Measurements from ENCODE around the gene ABLIM2. TPM values are rescaled to one million over a fixed set of nuclear protein-coding genes. Genes with fewer than 3 reads are reported as not detected.
A peak's percentile ranks its signal among the peaks of the same experiment; 100 is the strongest.

Gene ABLIM2
- total and polyA plus RNA-seq, 2 of the 13 experiments (the other 11 are each of a cell fraction or from before 2014, with no cell fraction given): 0.20 to 0.37 TPM

- ChIA-PET CTCF (ENCODE audit: low intra/inter-chr PET ratio, low total read pairs) (no interaction called here), POLR2A (no interaction called here)
- in situ Hi-C loops (cut with HindIII; ENCODE audit: extremely low pct_ligation_motif_present, low pct_unique_long_range_greater_than_20kb): no loop called here
- Histone ChIP-seq H3K9me3 (ENCODE audit: low read length) (no peaks in the 10 kb centered on the region), H3K4me1 (ENCODE audit: insufficient read depth, low read length) (peaks cover 7% of the 10 kb centered on the region; the same call in 1 of the 2 replicates), H3K27me3 (ENCODE audit: control insufficient read depth in 1 of 2, insufficient read depth in 2 of 2, low read length in 2 of 2) (peaks cover 5 to 39% of the 10 kb centered on the region in 2 experiments; a peak in 4 of 5 replicates), H4K20me1 (ENCODE audit: insufficient read depth, low read length) (no peaks in the 10 kb centered on the region), H3K4me3 (replicated peaks in 1 of 3; ENCODE audit: insufficient read depth in 1 of 3, low read depth in 2 of 3, low read length in 3 of 3) (no peak overlapping the region), H2AFZ (ENCODE audit: low read length) (no peak overlapping the region), H3K79me2 (ENCODE audit: insufficient read depth, low read length) (no peaks in the 10 kb centered on the region), H3K4me2 (ENCODE audit: low read depth, low read length) (no peak overlapping the region), H3K9ac (ENCODE audit: insufficient read depth, low read depth, low read length) (no peak overlapping the region), H3K36me3 (replicated peaks in 1 of 2; ENCODE audit: control insufficient read depth in 1 of 2, insufficient read depth in 2 of 2, low read length in 2 of 2) (no peaks in the 10 kb centered on the region), H3K27ac (ENCODE audit: extremely low read length, insufficient read depth, low read length) (no peak overlapping the region)
- WGBS (ENCODE audit: low lambda C conversion rate): 0% methylated on average over 1 of the region's 6 CpGs
- TF ChIP-seq ZNF768 (CRISPR knock-in tag; IDR thresholded peaks at IDR 0.05): peak; percentile 48; the same call in 1 of the 2 replicates
- no peak for TF ChIP-seq ZNF124 (CRISPR knock-in tag; IDR thresholded peaks at IDR 0.05)
- no peak for TF ChIP-seq CBFB (CRISPR knock-in tag; IDR thresholded peaks at IDR 0.05)
- no peak for FAIRE-seq
- no peak for DNase-seq (ENCODE audit: low spot score)
- intact Hi-C loops (cut with micrococcal nuclease; ENCODE audit: unreplicated experiment): no loop called here
- no peak for ATAC-seq
- BruUV-seq (replicated peaks): no TSS peak
These were observed 162.7 kb downstream of the ABLIM2 start for GRCh38 chr4:7995866-7996265.

- Histone ChIP-seq H3K4me2 (ENCODE audit: low read depth, low read length) (no peak overlapping the region), H3K27me3 (ENCODE audit: control insufficient read depth in 1 of 2, insufficient read depth in 2 of 2, low read length in 2 of 2) (peaks cover 5 to 35% of the 10 kb centered on the region in 2 experiments; a peak in 4 of 5 replicates), H2AFZ (ENCODE audit: low read length) (no peak overlapping the region), H4K20me1 (ENCODE audit: insufficient read depth, low read length) (no peaks in the 10 kb centered on the region), H3K9ac (ENCODE audit: insufficient read depth, low read depth, low read length) (no peak overlapping the region), H3K9me3 (ENCODE audit: low read length) (no peaks in the 10 kb centered on the region), H3K36me3 (replicated peaks in 1 of 2; ENCODE audit: control insufficient read depth in 1 of 2, insufficient read depth in 2 of 2, low read length in 2 of 2) (no peaks in the 10 kb centered on the region), H3K4me3 (replicated peaks in 1 of 3; ENCODE audit: insufficient read depth in 1 of 3, low read depth in 2 of 3, low read length in 3 of 3) (no peak overlapping the region), H3K4me1 (ENCODE audit: insufficient read depth, low read length) (peaks cover 6% of the 10 kb centered on the region; the same call in 1 of the 2 replicates), H3K27ac (ENCODE audit: extremely low read length, insufficient read depth, low read length) (no peak overlapping the region), H3K79me2 (ENCODE audit: insufficient read depth, low read length) (no peaks in the 10 kb centered on the region)
- DNase-seq (ENCODE audit: low spot score) (no peak), ATAC-seq (no peak; the same call in 2 of the 3 replicates), FAIRE-seq (no peak)
- intact Hi-C loops (cut with micrococcal nuclease; ENCODE audit: unreplicated experiment): no loop called here
- CTCF ChIA-PET (ENCODE audit: low intra/inter-chr PET ratio, low total read pairs): no interaction called here
- in situ Hi-C loops (cut with HindIII; ENCODE audit: extremely low pct_ligation_motif_present, low pct_unique_long_range_greater_than_20kb): no loop called here
- POLR2A ChIA-PET: no interaction called here
- no TSS peak for BruUV-seq (replicated peaks)
- 42% methylated on average over 2 of the region's 7 CpGs for WGBS (ENCODE audit: low lambda C conversion rate)
- TF ChIP-seq, protein P1, sequence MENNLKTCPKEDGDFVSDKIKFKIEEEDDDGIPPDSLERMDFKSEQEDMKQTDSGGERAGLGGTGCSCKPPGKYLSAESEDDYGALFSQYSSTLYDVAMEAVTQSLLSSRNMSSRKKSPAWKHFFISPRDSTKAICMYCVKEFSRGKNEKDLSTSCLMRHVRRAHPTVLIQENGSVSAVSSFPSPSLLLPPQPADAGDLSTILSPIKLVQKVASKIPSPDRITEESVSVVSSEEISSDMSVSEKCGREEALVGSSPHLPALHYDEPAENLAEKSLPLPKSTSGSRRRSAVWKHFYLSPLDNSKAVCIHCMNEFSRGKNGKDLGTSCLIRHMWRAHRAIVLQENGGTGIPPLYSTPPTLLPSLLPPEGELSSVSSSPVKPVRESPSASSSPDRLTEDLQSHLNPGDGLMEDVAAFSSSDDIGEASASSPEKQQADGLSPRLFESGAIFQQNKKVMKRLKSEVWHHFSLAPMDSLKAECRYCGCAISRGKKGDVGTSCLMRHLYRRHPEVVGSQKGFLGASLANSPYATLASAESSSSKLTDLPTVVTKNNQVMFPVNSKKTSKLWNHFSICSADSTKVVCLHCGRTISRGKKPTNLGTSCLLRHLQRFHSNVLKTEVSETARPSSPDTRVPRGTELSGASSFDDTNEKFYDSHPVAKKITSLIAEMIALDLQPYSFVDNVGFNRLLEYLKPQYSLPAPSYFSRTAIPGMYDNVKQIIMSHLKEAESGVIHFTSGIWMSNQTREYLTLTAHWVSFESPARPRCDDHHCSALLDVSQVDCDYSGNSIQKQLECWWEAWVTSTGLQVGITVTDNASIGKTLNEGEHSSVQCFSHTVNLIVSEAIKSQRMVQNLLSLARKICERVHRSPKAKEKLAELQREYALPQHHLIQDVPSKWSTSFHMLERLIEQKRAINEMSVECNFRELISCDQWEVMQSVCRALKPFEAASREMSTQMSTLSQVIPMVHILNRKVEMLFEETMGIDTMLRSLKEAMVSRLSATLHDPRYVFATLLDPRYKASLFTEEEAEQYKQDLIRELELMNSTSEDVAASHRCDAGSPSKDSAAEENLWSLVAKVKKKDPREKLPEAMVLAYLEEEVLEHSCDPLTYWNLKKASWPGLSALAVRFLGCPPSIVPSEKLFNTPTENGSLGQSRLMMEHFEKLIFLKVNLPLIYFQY (CRISPR knock-in tag; IDR thresholded peaks at IDR 0.05; ENCODE audit: borderline replicate concordance): no peak
- TF ChIP-seq PLSCR1 (CRISPR knock-in tag; IDR thresholded peaks at IDR 0.05; ENCODE audit: borderline replicate concordance): no peak
- TF ChIP-seq NFYB (CRISPR knock-in tag; IDR thresholded peaks at IDR 0.05): no peak
- no peak for TF ChIP-seq REST (IDR thresholded peaks at IDR 0.05; ENCODE audit: borderline replicate concordance in 1 of 2, low read depth in 1 of 2, low read length in 2 of 2)
These were observed 163.5 kb downstream of the ABLIM2 start for GRCh38 chr4:7995135-7995534.

All from HepG2 (cell line).